H1 (cell line): ENCODE data around the gene IQCC. TPM values are rescaled to one million over a fixed set of nuclear protein-coding genes. Genes with fewer than 3 reads are reported as not detected.

Experiments
- CTCF ChIA-PET: fragments of 300-600 bp; sonication (Branson Sonifier 250); formaldehyde crosslinking; loops from one replicate; lab custom pipeline; 2021; ENCODE audit not compliant: partially characterized antibody; lab: Charles Lee
- POLR2A ChIA-PET: fragments of 300-600 bp; sonication (Branson Sonifier 250); formaldehyde crosslinking; loops from one replicate; lab custom pipeline; 2021; ENCODE audit warnings: inconsistent platforms; ENCODE audit not compliant: partially characterized antibody; lab: Charles Lee
- DNase-seq, 2 experiments: peaks; one replicate each; pipeline versions ENCODE4 v3.0.0 to v3.0.0-alpha.2; 2010 to 2022; ENCODE audit warnings: low spot score in 2 of 2, low read depth in 1 of 2, mixed read lengths in 1 of 2
- FAIRE-seq: peaks from 2 replicates; lab custom pipeline; 2011; peaks lifted over from hg19 to GRCh38; lab: Jason Lieb, UNC
- H2AFZ ChIP-seq: 2 replicates; pipeline ENCODE4 v1.8.1; 2012; ENCODE audit warnings: low read length, inconsistent platforms
- H2AK5ac ChIP-seq: 2 replicates; pipeline ENCODE4 v1.6.1; 2013; ENCODE audit warnings: low read depth, low read length
- H2BK120ac ChIP-seq: replicated peaks from 2 replicates; pipeline ENCODE3; 2013; ENCODE audit warnings: low read depth, low read length, inconsistent platforms
- H2BK12ac ChIP-seq: 2 replicates; pipeline ENCODE4 v1.6.1; 2013; ENCODE audit warnings: low read depth, low read length
- H2BK15ac ChIP-seq: 2 replicates; pipeline ENCODE4 v1.6.1; 2013; ENCODE audit warnings: low read length
- H2BK20ac ChIP-seq: 2 replicates; pipeline ENCODE4 v1.6.1; 2013; ENCODE audit warnings: low read length
- H2BK5ac ChIP-seq: 2 replicates; pipeline ENCODE4 v1.6.1; 2013; ENCODE audit warnings: low read depth, low read length
- H3K14ac ChIP-seq: 2 replicates; pipeline ENCODE4 v1.6.1; 2013; ENCODE audit warnings: inconsistent platforms; ENCODE audit not compliant: insufficient read length
- H3K18ac ChIP-seq: 2 replicates; pipeline ENCODE4 v1.6.1; 2013; ENCODE audit warnings: low read length; ENCODE audit errors: extremely low read depth
- H3K23ac ChIP-seq: 2 replicates; pipeline ENCODE4 v1.6.1; 2013; ENCODE audit warnings: inconsistent platforms; ENCODE audit not compliant: insufficient read length
- H3K23me2 ChIP-seq: 2 replicates; pipeline ENCODE4 v1.6.1; 2013; ENCODE audit warnings: low read depth, low read length
- H3K27ac ChIP-seq: 2 replicates; pipeline ENCODE4 v1.6.1; 2011; ENCODE audit warnings: low read depth, low read length, inconsistent platforms
- H3K27me3 ChIP-seq, 4 experiments: replicated peaks in 1 of 4; 1 replicate in 1 of 4; 2 replicates in 3 of 4; pipeline versions ENCODE4 v1.6.1 to v1.8.1; 2011 to 2013; ENCODE audit warnings: low read length in 3 of 4, mild to moderate bottlenecking in 3 of 4, inconsistent platforms in 2 of 4, mixed read lengths in 2 of 4, moderate library complexity in 1 of 4; ENCODE audit not compliant: control insufficient read depth in 3 of 4, insufficient read depth in 3 of 4; ENCODE audit errors: extremely low read depth in 1 of 4
- H3K36me3 ChIP-seq, 4 experiments: 2 replicates each; pipeline versions ENCODE4 v1.6.1 to v1.8.1; 2011 to 2013; ENCODE audit warnings: mild to moderate bottlenecking in 4 of 4, low read length in 3 of 4, moderate library complexity in 2 of 4, control low read depth in 1 of 4, inconsistent platforms in 1 of 4; ENCODE audit not compliant: insufficient read depth in 4 of 4, control insufficient read depth in 2 of 4
- H3K4ac ChIP-seq: replicated peaks from 2 replicates; pipeline ENCODE3; 2013; ENCODE audit warnings: low read length, low read depth, mixed read lengths, inconsistent platforms; ENCODE audit not compliant: insufficient read length
- H3K4me1 ChIP-seq, 4 experiments: replicated peaks in 1 of 4; 1 replicate in 1 of 4; 2 replicates in 3 of 4; pipeline versions ENCODE4 v1.6.1 to v1.8.1; 2011 to 2013; ENCODE audit warnings: low read length in 3 of 4, inconsistent platforms in 2 of 4, mixed read lengths in 1 of 4; ENCODE audit not compliant: insufficient read depth in 4 of 4, control insufficient read depth in 3 of 4
- H3K4me2 ChIP-seq, 2 experiments: 2 replicates each; pipeline versions ENCODE4 v1.6.1 to v1.8.1; 2011 to 2013; ENCODE audit warnings: low read depth in 2 of 2, low read length in 2 of 2, control low read depth in 1 of 2, inconsistent platforms in 1 of 2, mild to moderate bottlenecking in 1 of 2; ENCODE audit not compliant: insufficient read depth in 1 of 2
- H3K4me3 ChIP-seq, 4 experiments: fragments of 200-600, 300-600 bp in 1 of 4; sonication (generic), shearing (Covaris generic), sonication (Bioruptor Twin) in 1 of 4; 2 replicates each; pipeline versions ENCODE4 v1.5.1 to v1.8.1; 2011 to 2016; ENCODE audit warnings: low read length in 4 of 4, low read depth in 3 of 4, control low read depth in 2 of 4, inconsistent platforms in 2 of 4, mild to moderate bottlenecking in 2 of 4, mixed read lengths in 1 of 4, moderate library complexity in 1 of 4; ENCODE audit not compliant: insufficient read depth in 2 of 4; ENCODE audit errors: extremely low read depth in 1 of 4
- H3K56ac ChIP-seq: replicated peaks from 2 replicates; pipeline ENCODE3; 2013; ENCODE audit warnings: low read depth, mild to moderate bottlenecking, mixed read lengths, low read length, inconsistent platforms; ENCODE audit not compliant: insufficient read length
- H3K79me1 ChIP-seq: 2 replicates; pipeline ENCODE4 v1.6.1; 2013; ENCODE audit warnings: low read depth, low read length, control low read depth
- H3K79me2 ChIP-seq, 2 experiments: 2 replicates each; pipeline versions ENCODE4 v1.6.1 to v1.8.1; 2012 to 2013; ENCODE audit warnings: low read length in 2 of 2, mild to moderate bottlenecking in 2 of 2, inconsistent platforms in 1 of 2; ENCODE audit not compliant: insufficient read depth in 2 of 2, control insufficient read depth in 1 of 2
- H3K9ac ChIP-seq, 4 experiments: replicated peaks in 1 of 4; 1 replicate in 1 of 4; 2 replicates in 3 of 4; pipeline versions ENCODE4 v1.6.1 to v1.8.1; 2011 to 2013; ENCODE audit warnings: low read depth in 3 of 4, low read length in 3 of 4, control low read depth in 2 of 4, mild to moderate bottlenecking in 2 of 4, moderate library complexity in 2 of 4, inconsistent platforms in 1 of 4; ENCODE audit errors: extremely low read depth in 1 of 4
- H3K9me3 ChIP-seq, 2 experiments: 2 replicates each; pipeline versions ENCODE4 v1.6.1 to v1.8.1; 2012 to 2013; ENCODE audit warnings: mild to moderate bottlenecking in 2 of 2, moderate library complexity in 2 of 2, control low read depth in 1 of 2, inconsistent platforms in 1 of 2, low read depth in 1 of 2, low read length in 1 of 2, mixed read lengths in 1 of 2; ENCODE audit not compliant: insufficient read depth in 2 of 2
- H4K20me1 ChIP-seq, 2 experiments: replicated peaks in 1 of 2; 2 replicates each; pipeline versions ENCODE3 to v1.8.1; 2011 to 2013; ENCODE audit warnings: inconsistent platforms in 2 of 2, low read length in 2 of 2, mild to moderate bottlenecking in 1 of 2; ENCODE audit not compliant: insufficient read depth in 2 of 2, control insufficient read depth in 1 of 2
- H4K5ac ChIP-seq: 2 replicates; pipeline ENCODE4 v1.6.1; 2013; ENCODE audit warnings: low read length, low read depth, mixed read lengths, inconsistent platforms; ENCODE audit not compliant: insufficient read length
- H4K8ac ChIP-seq: 2 replicates; pipeline ENCODE4 v1.8.0; 2013; ENCODE audit warnings: mild to moderate bottlenecking, moderate library complexity, low read length, inconsistent platforms; ENCODE audit not compliant: insufficient read depth; ENCODE audit errors: extremely low read depth
- H4K91ac ChIP-seq: replicated peaks from 2 replicates; pipeline ENCODE3; 2013; ENCODE audit warnings: low read length, mixed read lengths, inconsistent platforms; ENCODE audit not compliant: insufficient read length
- POLR2A ChIP-seq, 2 experiments: IDR thresholded peaks; 1 replicate in 1 of 2; 2 replicates in 1 of 2; pipeline ENCODE4 v1.6.1; 2011; ENCODE audit warnings: low read depth in 2 of 2, low read length in 2 of 2, mild to moderate bottlenecking in 2 of 2; ENCODE audit errors: control extremely low read depth in 1 of 2
- TAF7 ChIP-seq: optimal IDR thresholded peaks from 2 replicates; pipeline ENCODE3; 2011; ENCODE audit warnings: low read depth, mild to moderate bottlenecking, inconsistent platforms, low read length, moderate library complexity, borderline replicate concordance
- WGBS, 2 experiments: shearing (Covaris generic) in 1 of 2; methylation state at CpG; one replicate each; pipeline versions ENCODE4 v1.1.6 to v1.1.7; 2013 to 2015; ENCODE audit warnings: low lambda C conversion rate in 2 of 2, mixed read lengths in 2 of 2, inconsistent platforms in 1 of 2, low coverage in 1 of 2, missing lambda C conversion rate in 1 of 2; ENCODE audit not compliant: insufficient replicate concordance in 2 of 2, insufficient coverage in 1 of 2, insufficient read length in 1 of 2; ENCODE audit errors: extremely low coverage in 1 of 2, missing lambda C conversion rate in 1 of 2; 5-methylcytosine and 5-hydroxymethylcytosine counted together
- polyA plus RNA-seq, 7 experiments: library from polyadenylated mRNA; depleted of rRNA in 3 of 7; stranded (reverse) in 5 of 7; unstranded in 2 of 7; fragments of >200 nt in 5 of 7; fragments of 200-250 nt in 2 of 7; gene quantifications; 1 replicate in 5 of 7; 2 replicates in 1 of 7; 4 replicates in 1 of 7; pipeline versions ENCODE4 v1.2.1 to v1.2.3, GENCODE V29; 2011 to 2013; ENCODE audit warnings: missing spikeins in 2 of 7, mixed read lengths in 2 of 7
- total RNA-seq: library from RNA; stranded (reverse); fragmentation: NEBNext Ultra II Directional; extraction: Animal tissue kit (Norgen Biotek cat#: 25700); gene quantifications from 2 replicates; pipeline ENCODE4 v1.2.1, GENCODE V29; 2021
- TF ChIP-seq, protein P1 (sequence below): IDR thresholded peaks from 2 replicates; pipeline ENCODE4 v1.6.1; 2012; ENCODE audit warnings: low read length, inconsistent platforms
- TF ChIP-seq, protein P2 (sequence below): IDR thresholded peaks from 2 replicates; pipeline ENCODE4 v1.6.1; 2012; ENCODE audit warnings: inconsistent platforms

IQCC gene
- total and polyA plus RNA-seq, 2 of the 8 experiments (the other 6 are each of a cell fraction or from before 2014, with no cell fraction given) = 2.5 to 4.2 TPM

DNA sequence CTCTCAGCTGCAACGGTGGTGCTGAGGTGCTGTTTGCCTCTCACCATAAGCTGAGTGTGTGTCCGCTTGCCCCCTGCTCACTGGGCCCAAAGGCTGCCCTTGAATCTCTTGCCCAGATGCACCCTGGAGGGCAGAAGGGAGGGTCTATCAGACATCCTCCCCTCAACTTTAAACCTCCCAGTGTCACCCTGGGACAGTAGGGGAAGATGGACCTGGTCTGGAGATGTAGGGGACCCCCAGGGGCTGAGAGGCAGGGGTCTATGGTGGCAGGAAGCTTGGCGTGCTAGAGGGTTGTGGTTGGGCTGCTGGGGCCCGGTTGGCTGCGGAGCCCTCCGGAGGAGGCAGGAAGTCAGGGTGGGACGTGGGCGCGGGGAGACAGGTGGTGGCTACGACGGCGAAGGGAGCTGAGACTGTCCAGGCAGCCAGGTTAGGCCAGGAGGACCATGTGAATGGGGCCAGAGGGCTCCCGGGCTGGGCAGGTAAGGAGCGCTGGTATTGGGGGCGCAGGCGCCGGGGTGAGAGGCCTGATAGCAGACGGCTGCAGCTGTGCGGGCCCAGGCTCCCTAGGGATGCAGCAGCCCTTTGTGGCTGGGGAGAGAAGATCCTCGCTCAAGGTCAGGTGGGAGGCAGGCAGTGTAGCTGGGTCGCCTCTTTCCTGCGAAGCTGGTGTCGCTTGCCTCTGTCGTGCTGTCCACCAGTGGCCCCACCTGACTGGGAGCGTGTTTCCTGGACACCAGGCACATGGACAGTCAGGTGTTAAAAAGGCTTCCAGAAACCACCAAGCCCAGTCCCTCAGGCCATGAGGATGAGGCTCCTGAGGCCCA lies 45.6 kb downstream of the IQCC start, which contains the start of gene LCK:
Gene LCK, plus strand, starts transcription at position 373 of the 824 bp plus-strand sequence. CDS start 23,065 bp downstream, outside the sequence.
- WGBS, 2 experiments = 88% methylated on average over 24 of the region's 25 CpGs; no CpG with 5 or more reads in 1 of the 2 experiments
- TF ChIP-seq, protein P1, sequence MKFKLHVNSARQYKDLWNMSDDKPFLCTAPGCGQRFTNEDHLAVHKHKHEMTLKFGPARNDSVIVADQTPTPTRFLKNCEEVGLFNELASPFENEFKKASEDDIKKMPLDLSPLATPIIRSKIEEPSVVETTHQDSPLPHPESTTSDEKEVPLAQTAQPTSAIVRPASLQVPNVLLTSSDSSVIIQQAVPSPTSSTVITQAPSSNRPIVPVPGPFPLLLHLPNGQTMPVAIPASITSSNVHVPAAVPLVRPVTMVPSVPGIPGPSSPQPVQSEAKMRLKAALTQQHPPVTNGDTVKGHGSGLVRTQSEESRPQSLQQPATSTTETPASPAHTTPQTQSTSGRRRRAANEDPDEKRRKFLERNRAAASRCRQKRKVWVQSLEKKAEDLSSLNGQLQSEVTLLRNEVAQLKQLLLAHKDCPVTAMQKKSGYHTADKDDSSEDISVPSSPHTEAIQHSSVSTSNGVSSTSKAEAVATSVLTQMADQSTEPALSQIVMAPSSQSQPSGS = no peak
- peak; percentile 72 for TF ChIP-seq TAF7
- peak in 1 of 2 experiments; percentile 25; a peak in 1 of 3 replicates for TF ChIP-seq POLR2A (IDR thresholded peaks at IDR 0.05; ENCODE audit: control extremely low read depth in 1 of 2, low read depth in 2 of 2, low read length in 2 of 2)
- TF ChIP-seq, protein P2, sequence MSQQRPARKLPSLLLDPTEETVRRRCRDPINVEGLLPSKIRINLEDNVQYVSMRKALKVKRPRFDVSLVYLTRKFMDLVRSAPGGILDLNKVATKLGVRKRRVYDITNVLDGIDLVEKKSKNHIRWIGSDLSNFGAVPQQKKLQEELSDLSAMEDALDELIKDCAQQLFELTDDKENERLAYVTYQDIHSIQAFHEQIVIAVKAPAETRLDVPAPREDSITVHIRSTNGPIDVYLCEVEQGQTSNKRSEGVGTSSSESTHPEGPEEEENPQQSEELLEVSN = 0 out of 2 replicates have a peak, but pooled peaks have one; percentile 37

More for the DNA sequence above, 45.6 kb downstream of the IQCC start, which contains the start of gene LCK:
- H3K23ac ChIP-seq = no peak within 1 kb of the TSS
- ChIA-PET POLR2A (interaction anchor here (1.0 to 6.6 kb wide), 9 partner anchors 8 to 85 kb away, joined by 3 to 59 read pairs (median 4); partner anchors contain the start of genes HDAC1 and MARCKSL1), CTCF (interaction anchor here (1.2 to 6.1 kb wide), 8 partner anchors 8 to 66 kb away, joined by 3 to 66 read pairs (median 35); partner anchors contain the start of gene HDAC1)
- H3K27ac ChIP-seq = 0 out of 2 replicates have a peak within 1 kb of the TSS, but pooled peaks have one; percentile 51
- peak within 1 kb of the TSS; percentile 36 for H3K4ac ChIP-seq
- H3K27me3 ChIP-seq = no peaks in the 10 kb centered on the region; a peak in 1 of 7 replicates
- no peak within 1 kb of the TSS for H3K4me2 ChIP-seq
- peak in 1 of 2 experiments; percentile 55 for DNase-seq
- H4K5ac ChIP-seq = no peak within 1 kb of the TSS
- no peaks in the 10 kb centered on the region for H3K79me2 ChIP-seq
- peak within 1 kb of the TSS; percentile 87 for H3K18ac ChIP-seq
- H2BK20ac ChIP-seq = peak within 1 kb of the TSS; percentile 99
- peak within 1 kb of the TSS; percentile 63; the same call in 1 of the 2 replicates for H4K8ac ChIP-seq
- peak within 1 kb of the TSS; percentile 88 for H2BK5ac ChIP-seq
- H2AFZ ChIP-seq = 0 out of 2 replicates have a peak within 1 kb of the TSS, but pooled peaks have one; percentile 26
- peak within 1 kb of the TSS; percentile 83 for H4K91ac ChIP-seq
- H2BK120ac ChIP-seq = peak within 1 kb of the TSS; percentile 24
- H3K36me3 ChIP-seq = no peaks in the 10 kb centered on the region
- H2AK5ac ChIP-seq = peak within 1 kb of the TSS; percentile 77; the same call in 1 of the 2 replicates
- H3K23me2 ChIP-seq = peaks cover 4% of the 10 kb centered on the region; the same call in 1 of the 2 replicates
- H4K20me1 ChIP-seq = no peaks in the 10 kb centered on the region
- peaks cover 6 to 13% (median 8%) of the 10 kb centered on the region in 4 experiments for H3K4me1 ChIP-seq
- H3K9ac ChIP-seq = no peak within 1 kb of the TSS
- H2BK15ac ChIP-seq = peak within 1 kb of the TSS; percentile 99
- no peaks in the 10 kb centered on the region for H3K79me1 ChIP-seq
- H3K56ac ChIP-seq = no peak within 1 kb of the TSS
- H2BK12ac ChIP-seq = peak within 1 kb of the TSS; percentile 86; the same call in 1 of the 2 replicates
- FAIRE-seq = no peak
- H3K14ac ChIP-seq = no peak within 1 kb of the TSS
- H3K4me3 ChIP-seq = no peak within 1 kb of the TSS
- H3K9me3 ChIP-seq = no peaks in the 10 kb centered on the region
